H1 (cell line): ENCODE data around the gene RAMP1. TPM values are rescaled to one million over a fixed set of nuclear protein-coding genes. Genes with fewer than 3 reads are reported as not detected.

ENCODE experiments used
- ATF3 ChIP-seq: IDR thresholded peaks from 2 replicates; pipeline ENCODE4 v1.6.1; 2011; ENCODE audit warnings: low read depth, mild to moderate bottlenecking, low read length; ENCODE audit not compliant: insufficient read depth
- EP300 ChIP-seq, 2 experiments: IDR thresholded peaks; 1 replicate in 1 of 2; 2 replicates in 1 of 2; pipeline ENCODE4 v1.6.1; 2011 to 2012; ENCODE audit warnings: low read depth in 2 of 2, low read length in 2 of 2, mild to moderate bottlenecking in 2 of 2, borderline replicate concordance in 1 of 2, inconsistent platforms in 1 of 2, moderate library complexity in 1 of 2
- JUND ChIP-seq: IDR thresholded peaks from 2 replicates; pipeline ENCODE4 v1.6.1; 2011; ENCODE audit warnings: mild to moderate bottlenecking, improper control_type of control experiment, low read length
- KDM4A ChIP-seq: IDR thresholded peaks from one replicate; pipeline ENCODE4 v1.7.1; 2012; ENCODE audit warnings: low read depth, mild to moderate bottlenecking, moderate library complexity, low read length, inconsistent platforms; ENCODE audit not compliant: severe bottlenecking
- NRF1 ChIP-seq: IDR thresholded peaks from 2 replicates; pipeline ENCODE4 v1.6.1; 2011; ENCODE audit warnings: mild to moderate bottlenecking, low read depth, low read length, improper control_type of control experiment
- PHF8 ChIP-seq: fragments of 200-600 bp; sonication (generic); conservative IDR thresholded peaks from 2 replicates; pipeline ENCODE4 v1.7.1; 2012; ENCODE audit warnings: low read depth, mild to moderate bottlenecking, inconsistent platforms, low read length, moderate library complexity
- RFX5 ChIP-seq: IDR thresholded peaks from 2 replicates; pipeline ENCODE4 v1.6.1; 2011; ENCODE audit warnings: low read depth, low read length, improper control_type of control experiment, borderline replicate concordance
- SIX5 ChIP-seq: IDR thresholded peaks from 2 replicates; pipeline ENCODE4 v1.6.1; 2011; ENCODE audit warnings: mild to moderate bottlenecking, low read depth, low read length
- SRF ChIP-seq: IDR thresholded peaks from 2 replicates; pipeline ENCODE4 v1.6.1; 2011; ENCODE audit warnings: mild to moderate bottlenecking, low read depth, low read length, moderate library complexity
- YY1 ChIP-seq: IDR thresholded peaks from 2 replicates; pipeline ENCODE4 v1.6.1; 2011; ENCODE audit warnings: low read depth, mild to moderate bottlenecking, low read length
- polyA plus RNA-seq, 7 experiments: library from polyadenylated mRNA; depleted of rRNA in 3 of 7; stranded (reverse) in 5 of 7; unstranded in 2 of 7; fragments of >200 nt in 5 of 7; fragments of 200-250 nt in 2 of 7; gene quantifications; 1 replicate in 5 of 7; 2 replicates in 1 of 7; 4 replicates in 1 of 7; pipeline versions ENCODE4 v1.2.1 to v1.2.3, GENCODE V29; 2011 to 2013; ENCODE audit warnings: missing spikeins in 2 of 7, mixed read lengths in 2 of 7
- total RNA-seq: library from RNA; stranded (reverse); fragmentation: NEBNext Ultra II Directional; extraction: Animal tissue kit (Norgen Biotek cat#: 25700); gene quantifications from 2 replicates; pipeline ENCODE4 v1.2.1, GENCODE V29; 2021

Gene RAMP1
- total and polyA plus RNA-seq, 2 of the 8 experiments (the other 6 are each of a cell fraction or from before 2014, with no cell fraction given) = 0.65 to 4.3 TPM

- no peak for TF ChIP-seq ATF3
- TF ChIP-seq NRF1 = no peak
- no peak for TF ChIP-seq EP300 (IDR thresholded peaks at IDR 0.05; ENCODE audit: borderline replicate concordance in 1 of 2, low read depth in 2 of 2, low read length in 2 of 2)
- no peak for TF ChIP-seq YY1
- TF ChIP-seq SIX5 = no peak
- no peak for TF ChIP-seq SRF
- no peak for TF ChIP-seq JUND
- no peak for TF ChIP-seq PHF8
- no peak for TF ChIP-seq RFX5
- TF ChIP-seq KDM4A = no peak
These were observed 84.9 kb downstream of the RAMP1 start (continued) for GRCh38 chr2:237944302-237944701.
